NCI-H2081 treated with DMSO at 0.1 percent for 48 hours (cell line): ENCODE data around the gene FMNL2.

ENCODE experiments used
- DNase-seq: peaks from one replicate; lab custom pipeline; 2025; lab: John Stamatoyannopoulos, UW

Gene FMNL2

GRCh38 chr2:152650768-152651371 is 315.9 kb downstream of the FMNL2 start:
- DNase-seq: no peak

DNA sequence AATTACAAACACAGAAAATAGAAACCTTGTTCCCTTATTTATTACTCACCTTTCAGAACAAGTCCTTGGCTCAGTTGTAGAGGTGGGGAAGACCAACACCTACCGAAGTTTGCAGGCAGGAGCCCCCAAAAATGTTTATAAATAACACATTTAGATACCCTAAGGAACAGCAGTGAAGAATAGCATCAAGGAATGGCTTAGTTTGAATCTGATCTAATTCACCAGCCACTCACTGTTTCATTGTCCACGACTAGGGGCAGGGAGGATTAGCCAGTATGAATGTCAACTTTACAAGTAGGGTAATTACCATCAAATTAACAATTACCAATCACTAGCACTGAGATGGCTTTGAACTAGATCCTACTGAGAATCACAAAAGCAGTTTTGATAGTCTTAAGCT is 316.9 kb downstream of the FMNL2 start:
- DNase-seq: no peak

- no peak for DNase-seq
These were observed 320.9 kb downstream of the FMNL2 start for GRCh38 chr2:152655880-152656279.

- no peak for DNase-seq
These were observed 322.1 kb downstream of the FMNL2 start for GRCh38 chr2:152657043-152657442.

DNA sequence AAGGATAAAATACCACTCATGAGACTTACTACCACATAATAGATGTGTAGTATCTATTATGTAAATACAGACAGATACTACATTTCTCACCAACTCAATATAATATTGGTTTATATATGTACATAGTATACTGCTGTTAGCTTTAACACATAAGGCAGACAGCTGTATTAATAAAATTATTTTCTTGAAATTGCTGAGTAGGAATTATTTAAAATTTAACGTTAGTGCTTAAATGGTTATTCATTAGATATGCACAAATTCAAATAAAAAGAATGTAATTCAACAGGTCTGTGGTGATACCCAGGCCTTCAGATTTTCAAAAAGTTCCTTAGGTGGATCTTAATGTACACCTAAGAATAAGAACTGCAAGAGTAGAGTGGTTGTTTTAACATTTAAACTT is 323.2 kb downstream of the FMNL2 start:
- no peak for DNase-seq

DNA sequence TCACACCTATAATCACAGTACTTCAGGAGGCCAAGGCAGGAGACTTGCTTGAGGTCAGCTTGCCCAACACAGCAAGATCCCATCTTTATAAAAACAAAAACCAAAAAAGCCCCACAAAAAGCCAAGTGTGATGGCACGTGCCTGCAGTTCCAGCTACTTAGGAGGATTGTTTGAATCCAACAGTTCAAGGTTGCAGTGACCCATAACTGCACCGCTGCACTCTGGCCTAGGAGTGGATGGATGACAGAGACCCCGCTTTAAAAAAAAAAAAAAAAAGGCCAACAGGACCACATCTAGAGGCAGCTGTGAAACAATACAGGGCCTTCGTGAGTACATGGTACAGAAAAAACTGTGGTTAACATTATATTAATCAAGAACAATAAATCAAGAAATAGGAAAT is 326.1 kb downstream of the FMNL2 start:
- DNase-seq: no peak

DNA sequence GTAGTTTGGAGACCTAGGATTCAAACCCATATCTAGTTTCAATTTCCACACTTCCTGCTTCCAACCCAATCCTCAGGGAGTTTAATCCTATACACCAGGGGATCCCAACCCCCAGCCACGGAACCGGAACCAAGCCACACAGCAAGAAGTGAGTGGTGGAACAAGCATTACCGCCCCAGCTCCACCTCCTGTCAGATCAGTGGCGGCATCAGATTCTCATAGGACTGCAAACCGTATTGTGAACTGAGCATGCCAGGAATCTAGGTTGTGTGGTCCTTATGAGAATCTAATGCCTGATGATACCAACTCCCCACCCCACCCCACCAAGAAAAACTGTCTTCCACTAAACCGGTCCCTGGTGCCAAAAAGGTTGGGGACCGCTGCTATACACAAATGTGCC is 329.8 kb downstream of the FMNL2 start:
- DNase-seq: no peak

- DNase-seq: no peak
These were observed 339.4 kb downstream of the FMNL2 start for GRCh38 chr2:152674334-152674733.

DNA sequence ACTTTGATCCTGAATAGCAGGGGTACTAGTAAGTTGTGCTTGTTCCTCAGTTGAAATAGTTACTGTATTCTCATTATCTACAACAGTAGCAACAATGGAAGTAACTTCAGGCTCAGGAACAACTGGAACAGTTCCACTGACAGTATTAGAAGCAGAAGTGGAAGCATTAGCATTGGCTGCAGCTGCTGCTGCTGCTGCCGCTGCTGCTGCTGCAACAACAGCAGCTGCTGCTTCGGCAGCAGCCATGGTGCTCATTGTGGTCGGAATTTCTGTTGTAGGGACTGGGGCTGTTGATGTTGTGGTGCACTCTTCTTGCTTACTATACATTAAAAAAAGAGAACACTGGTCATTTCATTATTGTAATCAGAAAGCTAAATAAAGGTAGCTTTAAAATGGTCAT is 341.5 kb downstream of the FMNL2 start:
- no peak for DNase-seq

- DNase-seq: no peak
These were observed 343.8 kb downstream of the FMNL2 start for GRCh38 chr2:152678808-152679207.

DNA sequence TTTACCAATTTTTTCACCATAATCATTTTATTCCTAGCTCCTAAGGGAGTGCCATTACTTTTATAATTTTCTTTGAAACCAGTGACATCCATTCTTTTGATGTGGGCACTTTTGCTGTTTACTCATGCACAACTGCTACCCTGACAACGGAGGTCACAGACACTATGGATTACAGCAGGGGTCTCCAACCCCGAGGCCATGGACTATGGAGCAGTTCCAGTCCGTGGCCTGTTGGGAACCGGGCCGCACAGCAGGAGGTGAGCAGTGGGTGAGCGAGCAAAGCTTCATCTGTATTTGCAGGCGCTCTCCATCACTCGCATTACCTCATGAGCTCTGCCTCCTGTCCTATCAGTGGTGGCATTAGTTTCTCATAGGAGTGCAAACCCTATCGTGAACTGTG is 347.7 kb downstream of the FMNL2 start:
- no peak for DNase-seq

DNA sequence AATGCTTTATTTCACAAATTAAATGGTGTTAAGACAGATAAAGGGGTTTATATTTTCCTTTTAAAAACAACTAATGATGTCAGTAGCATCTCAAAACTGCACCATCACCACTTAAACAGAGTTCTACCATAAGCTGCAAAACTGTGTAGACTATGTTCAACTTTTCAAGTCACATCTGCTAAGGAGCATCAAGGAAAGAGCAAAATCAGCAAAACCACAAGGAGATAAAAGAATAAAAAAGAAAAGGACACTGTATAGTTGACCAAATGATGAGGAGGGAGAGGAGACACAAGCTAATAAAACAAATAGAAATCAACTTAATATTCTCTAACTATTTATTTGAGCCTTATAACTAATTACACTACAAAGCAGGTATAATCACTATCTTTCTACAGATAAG is 348.4 kb downstream of the FMNL2 start:
- no peak for DNase-seq

DNA sequence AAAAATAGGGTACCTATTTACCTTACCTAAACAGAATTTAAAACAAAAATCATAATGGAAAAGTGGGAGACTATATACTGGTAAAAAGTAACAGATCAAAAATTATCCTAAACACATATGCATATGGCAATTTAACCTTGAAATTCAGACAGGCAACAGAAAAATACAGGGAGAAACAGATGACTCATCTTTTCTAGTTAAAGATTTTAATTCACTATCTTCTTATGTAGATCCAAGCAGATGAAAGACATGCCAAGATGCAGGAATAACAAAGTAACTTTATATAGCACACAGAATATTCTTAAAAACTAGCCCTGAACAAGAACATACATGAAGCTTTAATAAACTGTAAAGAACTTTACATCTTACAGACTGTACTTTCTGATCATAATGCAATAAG is 351.3 kb downstream of the FMNL2 start:
- no peak for DNase-seq

- no peak for DNase-seq
These were observed 358.1 kb downstream of the FMNL2 start for GRCh38 chr2:152693033-152693432.

- no peak for DNase-seq
These were observed 359.2 kb downstream of the FMNL2 start for GRCh38 chr2:152694161-152694661.

DNA sequence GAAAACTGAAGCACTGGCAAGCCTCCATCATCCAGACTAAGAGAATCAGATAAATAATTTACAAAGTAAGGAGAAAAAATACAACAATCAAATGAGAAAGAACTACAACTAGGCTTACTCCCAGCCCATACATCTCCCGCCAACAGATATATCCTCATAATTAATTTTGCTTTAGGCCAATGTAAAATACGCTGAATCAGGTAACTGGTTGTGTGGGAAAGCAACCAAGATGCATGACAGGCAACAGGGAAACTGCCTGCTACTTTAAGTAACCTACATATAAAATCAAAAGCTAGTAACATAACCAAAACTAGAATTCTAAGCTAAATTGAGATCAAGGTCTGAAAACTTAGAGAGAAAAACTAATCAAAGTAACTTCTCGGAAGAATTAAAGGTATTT is 360.8 kb downstream of the FMNL2 start:
- no peak for DNase-seq

GRCh38 chr2:152696476-152696875 is 361.5 kb downstream of the FMNL2 start:
- no peak for DNase-seq
